Measurements from ENCODE around the gene DDX56.

Gene DDX56

DNA sequence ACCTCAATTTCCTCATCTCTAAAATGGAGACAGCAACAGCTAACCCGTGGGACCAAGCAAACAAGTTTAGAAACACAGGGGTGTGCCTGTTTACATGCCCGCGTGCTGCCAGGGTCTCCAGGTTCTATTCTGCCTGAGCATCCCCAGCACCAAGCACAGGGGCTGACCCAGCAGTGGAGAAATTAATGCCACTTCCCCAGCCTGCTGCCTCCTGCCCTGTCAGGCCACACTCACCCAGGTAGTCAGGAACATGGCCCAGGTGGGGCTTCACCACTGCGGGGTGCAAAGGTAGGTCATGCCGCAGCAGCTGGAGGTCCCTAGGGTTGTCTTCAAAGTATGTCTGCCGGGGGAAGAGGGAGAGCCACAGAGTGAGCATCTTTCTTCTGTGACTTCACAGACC, 5.8 kb downstream of the DDX56 start:
- peaks cover 14% of the 10 kb centered on the region for H4K20me1 ChIP-seq (ENCODE audit: control insufficient read depth, insufficient read depth, low read depth, low read length)

DNA sequence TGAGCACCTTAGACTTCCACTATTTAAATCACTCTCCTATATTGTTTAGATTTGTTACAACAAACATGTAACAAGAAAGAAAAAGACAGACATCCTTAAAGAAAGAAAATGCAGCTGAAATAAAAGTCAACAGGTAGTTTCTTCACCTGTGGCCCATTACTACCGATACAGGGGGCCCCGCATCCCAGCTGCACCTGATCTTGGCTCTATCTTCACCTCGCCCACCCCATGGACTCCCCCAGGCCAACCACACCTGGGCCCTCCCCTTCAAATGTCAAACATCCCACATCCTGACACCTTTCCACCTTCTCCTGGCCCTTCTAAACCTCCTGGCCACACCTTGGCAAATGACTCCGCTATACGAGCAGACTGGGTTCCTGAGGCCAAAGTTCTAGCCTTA, 7.0 kb downstream of the DDX56 start:
- Histone ChIP-seq H3K4me1 (ENCODE audit: control insufficient read depth, low read length) (no peaks in the 10 kb centered on the region), H3F3A (ENCODE audit: control insufficient read depth, insufficient read depth) (peaks cover 12% of the 10 kb centered on the region), H3K27me3 (ENCODE audit: control insufficient read depth, low read length) (no peaks in the 10 kb centered on the region), H3K4me2 (ENCODE audit: low read length) (no peak overlapping the region), H3K4me3 (ENCODE audit: low read length) (no peak overlapping the region), H3K36me3 (ENCODE audit: control insufficient read depth, low read length) (peaks cover 76% of the 10 kb centered on the region), H4K20me1 (ENCODE audit: control insufficient read depth, insufficient read depth, low read depth, low read length) (peaks cover 14% of the 10 kb centered on the region), H3K27ac (ENCODE audit: low read depth, low read length) (no peak overlapping the region), H3K9me3 (ENCODE audit: control insufficient read depth, insufficient read depth, low read length) (no peaks in the 10 kb centered on the region), H3K79me2 (ENCODE audit: control insufficient read depth, low read length) (peaks cover 28% of the 10 kb centered on the region), H3K9me2 (replicated peaks; ENCODE audit: control insufficient read depth, low read length) (no peaks in the 10 kb centered on the region)
- no peak for TF ChIP-seq EZH2phosphoT487 (IDR thresholded peaks at IDR 0.05; ENCODE audit: borderline replicate concordance, low read length)
- TF ChIP-seq, protein P1, sequence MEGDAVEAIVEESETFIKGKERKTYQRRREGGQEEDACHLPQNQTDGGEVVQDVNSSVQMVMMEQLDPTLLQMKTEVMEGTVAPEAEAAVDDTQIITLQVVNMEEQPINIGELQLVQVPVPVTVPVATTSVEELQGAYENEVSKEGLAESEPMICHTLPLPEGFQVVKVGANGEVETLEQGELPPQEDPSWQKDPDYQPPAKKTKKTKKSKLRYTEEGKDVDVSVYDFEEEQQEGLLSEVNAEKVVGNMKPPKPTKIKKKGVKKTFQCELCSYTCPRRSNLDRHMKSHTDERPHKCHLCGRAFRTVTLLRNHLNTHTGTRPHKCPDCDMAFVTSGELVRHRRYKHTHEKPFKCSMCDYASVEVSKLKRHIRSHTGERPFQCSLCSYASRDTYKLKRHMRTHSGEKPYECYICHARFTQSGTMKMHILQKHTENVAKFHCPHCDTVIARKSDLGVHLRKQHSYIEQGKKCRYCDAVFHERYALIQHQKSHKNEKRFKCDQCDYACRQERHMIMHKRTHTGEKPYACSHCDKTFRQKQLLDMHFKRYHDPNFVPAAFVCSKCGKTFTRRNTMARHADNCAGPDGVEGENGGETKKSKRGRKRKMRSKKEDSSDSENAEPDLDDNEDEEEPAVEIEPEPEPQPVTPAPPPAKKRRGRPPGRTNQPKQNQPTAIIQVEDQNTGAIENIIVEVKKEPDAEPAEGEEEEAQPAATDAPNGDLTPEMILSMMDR (IDR thresholded peaks at IDR 0.05; ENCODE audit: low read depth, low read length, poor library complexity, severe bottlenecking): no peak

More for the DNA sequence above, 5.8 kb downstream of the DDX56 start:
- Histone ChIP-seq H3K79me2 (ENCODE audit: control insufficient read depth, low read length) (peaks cover 40% of the 10 kb centered on the region), H3K9me2 (replicated peaks; ENCODE audit: control insufficient read depth, low read length) (no peaks in the 10 kb centered on the region), H3K4me2 (ENCODE audit: low read length) (no peak overlapping the region), H3K4me3 (ENCODE audit: low read length) (no peak overlapping the region), H3K27ac (ENCODE audit: low read depth, low read length) (no peak overlapping the region), H3K27me3 (ENCODE audit: control insufficient read depth, low read length) (no peaks in the 10 kb centered on the region), H3K36me3 (ENCODE audit: control insufficient read depth, low read length) (peaks cover 88% of the 10 kb centered on the region), H3F3A (ENCODE audit: control insufficient read depth, insufficient read depth) (peaks cover 12% of the 10 kb centered on the region), H3K4me1 (ENCODE audit: control insufficient read depth, low read length) (peaks cover 10% of the 10 kb centered on the region), H3K9me3 (ENCODE audit: control insufficient read depth, insufficient read depth, low read length) (no peaks in the 10 kb centered on the region)
- TF ChIP-seq, protein P1 (IDR thresholded peaks at IDR 0.05; ENCODE audit: low read depth, low read length, poor library complexity, severe bottlenecking): no peak
- TF ChIP-seq EZH2phosphoT487 (IDR thresholded peaks at IDR 0.05; ENCODE audit: borderline replicate concordance, low read length): no peak

DNA sequence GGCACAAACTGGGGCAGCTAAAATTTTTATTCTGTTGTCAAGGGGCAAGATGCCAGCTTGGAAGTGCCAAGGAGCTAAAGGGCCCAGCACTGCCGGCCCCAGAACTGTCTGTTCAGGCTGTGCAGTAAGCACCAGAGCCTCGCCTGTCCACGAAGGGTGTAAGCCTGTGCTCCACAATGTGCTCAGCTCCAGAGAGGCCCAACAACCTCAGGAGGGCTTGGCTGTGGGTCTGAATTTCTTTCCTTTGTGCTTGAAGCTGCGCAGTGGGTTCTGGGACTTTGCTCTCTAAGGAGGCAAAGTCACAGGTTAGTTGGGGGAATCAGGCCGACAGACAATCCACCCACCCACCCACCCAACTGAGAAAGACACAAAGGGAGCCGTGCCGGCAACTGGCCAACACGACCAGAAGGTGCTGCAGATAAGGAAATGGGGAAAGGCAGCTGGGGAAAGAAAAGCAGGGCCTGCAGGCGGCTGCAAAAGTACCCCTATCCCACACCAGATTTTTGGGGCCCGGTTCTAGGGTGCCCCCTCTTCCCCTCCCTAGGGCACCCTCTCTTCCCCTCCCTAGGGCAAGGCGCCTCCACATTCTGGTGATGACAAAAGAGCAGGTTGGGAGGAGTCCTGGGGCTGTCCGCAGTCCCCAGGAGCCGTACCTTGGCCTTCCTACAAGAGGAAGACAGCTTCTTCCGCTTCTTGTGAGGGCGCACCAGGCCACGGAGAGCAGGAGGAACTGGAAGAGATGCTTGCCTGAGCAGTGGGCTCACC, 7.7 kb downstream of the DDX56 start:
- Histone ChIP-seq H3K4me3 (ENCODE audit: low read length) (no peak overlapping the region), H3K79me2 (ENCODE audit: control insufficient read depth, low read length) (peaks cover 21% of the 10 kb centered on the region), H3K27ac (ENCODE audit: low read depth, low read length) (no peak overlapping the region), H4K20me1 (ENCODE audit: control insufficient read depth, insufficient read depth, low read depth, low read length) (peaks cover 14% of the 10 kb centered on the region), H3K4me1 (ENCODE audit: control insufficient read depth, low read length) (no peaks in the 10 kb centered on the region), H3K9me3 (ENCODE audit: control insufficient read depth, insufficient read depth, low read length) (no peaks in the 10 kb centered on the region), H3K27me3 (ENCODE audit: control insufficient read depth, low read length) (no peaks in the 10 kb centered on the region), H3F3A (ENCODE audit: control insufficient read depth, insufficient read depth) (peaks cover 12% of the 10 kb centered on the region), H3K4me2 (ENCODE audit: low read length) (no peak overlapping the region), H3K36me3 (ENCODE audit: control insufficient read depth, low read length) (peaks cover 69% of the 10 kb centered on the region), H3K9me2 (replicated peaks; ENCODE audit: control insufficient read depth, low read length) (no peaks in the 10 kb centered on the region)
- no peak for TF ChIP-seq EZH2phosphoT487 (IDR thresholded peaks at IDR 0.05; ENCODE audit: borderline replicate concordance, low read length)
- TF ChIP-seq, protein P1 (IDR thresholded peaks at IDR 0.05; ENCODE audit: low read depth, low read length, poor library complexity, severe bottlenecking): peak; percentile 32
